Keratinocyte (primary cell): ENCODE data around the gene TRIM10. TPM values are rescaled to one million over a fixed set of nuclear protein-coding genes. Genes with fewer than 3 reads are reported as not detected.

Experiments used
- DNase-seq: peaks from one replicate; pipeline ENCODE4 v3.0.0-alpha.2; 2011; ENCODE audit warnings: low read depth, missing footprints, low spot score
- FAIRE-seq: peaks from 2 replicates; lab custom pipeline; 2011; peaks lifted over from hg19 to GRCh38; lab: Jason Lieb, UNC
- H2AFZ ChIP-seq: 2 replicates; pipeline ENCODE4 v1.6.0; 2012; ENCODE audit warnings: low read length, control low read depth, inconsistent platforms; ENCODE audit not compliant: control insufficient read depth
- H3K27ac ChIP-seq: 2 replicates; pipeline ENCODE4 v1.5.1; 2011; ENCODE audit warnings: low read length; ENCODE audit not compliant: control insufficient read depth, insufficient read depth
- H3K27me3 ChIP-seq: 3 replicates; pipeline ENCODE4 v1.6.0; 2011; ENCODE audit warnings: low read length; ENCODE audit not compliant: control insufficient read depth, insufficient read depth; ENCODE audit errors: extremely low read depth
- H3K36me3 ChIP-seq, 2 experiments: 2 replicates in 1 of 2; 3 replicates in 1 of 2; pipeline ENCODE4 v1.5.1; 2011; ENCODE audit warnings: low read length in 2 of 2, mild to moderate bottlenecking in 1 of 2; ENCODE audit not compliant: control insufficient read depth in 2 of 2, insufficient read depth in 2 of 2; ENCODE audit errors: extremely low read depth in 1 of 2
- H3K4me1 ChIP-seq: 3 replicates; pipeline ENCODE4 v1.5.1; 2011; ENCODE audit warnings: low read length; ENCODE audit not compliant: control insufficient read depth, insufficient read depth; ENCODE audit errors: extremely low read depth
- H3K4me2 ChIP-seq: 3 replicates; pipeline ENCODE4 v1.6.0; 2011; ENCODE audit warnings: low read depth, low read length; ENCODE audit not compliant: control insufficient read depth, insufficient read depth; ENCODE audit errors: extremely low read depth
- H3K4me3 ChIP-seq, 3 experiments: fragments of 200-600 bp in 1 of 3; sonication (generic) in 1 of 3; 2 replicates in 2 of 3; 3 replicates in 1 of 3; pipeline ENCODE4 v1.5.1; 2011 to 2016; ENCODE audit warnings: low read length in 3 of 3, mild to moderate bottlenecking in 3 of 3, control low read depth in 2 of 3, inconsistent platforms in 1 of 3, low read depth in 1 of 3, mixed read lengths in 1 of 3, mixed run types in 1 of 3, moderate library complexity in 1 of 3; ENCODE audit not compliant: control insufficient read depth in 2 of 3, insufficient read depth in 2 of 3; ENCODE audit errors: extremely low read depth in 1 of 3
- H3K79me2 ChIP-seq: 2 replicates; pipeline ENCODE4 v1.6.0; 2012; ENCODE audit warnings: low read length; ENCODE audit not compliant: control insufficient read depth, insufficient read depth
- H3K9ac ChIP-seq: 3 replicates; pipeline ENCODE4 v1.6.0; 2011; ENCODE audit warnings: low read length; ENCODE audit not compliant: control insufficient read depth, insufficient read depth; ENCODE audit errors: extremely low read depth
- H3K9me1 ChIP-seq: 3 replicates; pipeline ENCODE4 v1.6.0; 2011; ENCODE audit warnings: low read length; ENCODE audit not compliant: control insufficient read depth, insufficient read depth; ENCODE audit errors: extremely low read depth
- H3K9me3 ChIP-seq: 2 replicates; pipeline ENCODE4 v1.5.1; 2012; ENCODE audit warnings: low read depth, low read length; ENCODE audit not compliant: control insufficient read depth
- H4K20me1 ChIP-seq: 3 replicates; pipeline ENCODE4 v1.6.0; 2011; ENCODE audit warnings: low read length; ENCODE audit not compliant: control insufficient read depth, insufficient read depth; ENCODE audit errors: extremely low read depth
- EZH2 ChIP-seq: IDR thresholded peaks from one replicate; pipeline ENCODE4 v1.6.1; 2012; ENCODE audit warnings: inconsistent platforms, mild to moderate bottlenecking, low read length, moderate library complexity
- dilution Hi-C: fragments of 300-500 bp; cut with MboI; formaldehyde crosslinking; loops from one replicate; pipeline ENCODE4 v1.7.0; 2020; ENCODE audit warnings: low sequenced_read_pairs; ENCODE audit not compliant: extremely low pct_ligation_motif_present
- polyA minus RNA-seq, 3 experiments: library from RNA; depleted of rRNA, polyadenylated mRNA; stranded (reverse); fragments of >200 nt; gene quantifications; 1 replicate in 1 of 3; 2 replicates in 1 of 3; 3 replicates in 1 of 3; pipeline ENCODE4 v1.2.3, GENCODE V29; 2011
- polyA plus RNA-seq, 5 experiments: library from polyadenylated mRNA; depleted of rRNA in 3 of 5; stranded (reverse) in 3 of 5; stranded (forward) in 1 of 5; unstranded in 1 of 5; fragments of >200 nt; gene quantifications; 1 replicate in 1 of 5; 2 replicates in 3 of 5; 3 replicates in 1 of 5; pipeline versions ENCODE4 v1.2.1 to v1.2.3, GENCODE V29; 2011 to 2012; ENCODE audit warnings: missing spikeins in 2 of 5, low read depth in 1 of 5, low replicate concordance in 1 of 5
- TF ChIP-seq, protein P1 (sequence below), 3 experiments: IDR thresholded peaks in 1 of 3; conservative IDR thresholded peaks in 1 of 3; optimal IDR thresholded peaks in 1 of 3; 2 replicates in 2 of 3; 3 replicates in 1 of 3; pipeline versions ENCODE3 to v1.5.1; 2011; ENCODE audit warnings: low read length in 3 of 3, mild to moderate bottlenecking in 3 of 3, moderate library complexity in 2 of 3, control low read depth in 1 of 3, inconsistent platforms in 1 of 3; ENCODE audit not compliant: insufficient read depth in 2 of 3; ENCODE audit errors: extremely low read depth in 1 of 3

The TRIM10 gene, protein sequence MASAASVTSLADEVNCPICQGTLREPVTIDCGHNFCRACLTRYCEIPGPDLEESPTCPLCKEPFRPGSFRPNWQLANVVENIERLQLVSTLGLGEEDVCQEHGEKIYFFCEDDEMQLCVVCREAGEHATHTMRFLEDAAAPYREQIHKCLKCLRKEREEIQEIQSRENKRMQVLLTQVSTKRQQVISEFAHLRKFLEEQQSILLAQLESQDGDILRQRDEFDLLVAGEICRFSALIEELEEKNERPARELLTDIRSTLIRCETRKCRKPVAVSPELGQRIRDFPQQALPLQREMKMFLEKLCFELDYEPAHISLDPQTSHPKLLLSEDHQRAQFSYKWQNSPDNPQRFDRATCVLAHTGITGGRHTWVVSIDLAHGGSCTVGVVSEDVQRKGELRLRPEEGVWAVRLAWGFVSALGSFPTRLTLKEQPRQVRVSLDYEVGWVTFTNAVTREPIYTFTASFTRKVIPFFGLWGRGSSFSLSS
- polyA plus RNA-seq = not detected in 3 replicates
- not detected for polyA plus RNA-seq (2011; ENCODE audit: low read depth)
- not detected in 2 replicates for polyA plus RNA-seq (2011; cell fraction: cytosol; rRNA removed)
- not detected in 2 replicates for polyA plus RNA-seq (2011; cell fraction: nucleus; rRNA removed)
- polyA plus RNA-seq (2012; ENCODE audit: low replicate concordance) = not detected in 2 replicates
- polyA minus RNA-seq = not detected in 3 replicates
- polyA minus RNA-seq (2011; cell fraction: cytosol; rRNA and poly(A)+ RNA removed) = not detected
- not detected in 2 replicates for polyA minus RNA-seq (2011; cell fraction: nucleus; rRNA and poly(A)+ RNA removed)

- Histone ChIP-seq H3K9ac (no peak within 1 kb of the TSS), H3K27ac (no peak within 1 kb of the TSS), H2AFZ (no peak within 1 kb of the TSS), H4K20me1 (no peaks in the 10 kb centered on the region), H3K36me3 (no peaks in the 10 kb centered on the region), H3K27me3 (peaks cover 8% of the 10 kb centered on the region), H3K9me3 (no peaks in the 10 kb centered on the region), H3K4me1 (peaks cover 11% of the 10 kb centered on the region), H3K9me1 (no peaks in the 10 kb centered on the region), H3K79me2 (no peaks in the 10 kb centered on the region), H3K4me2 (no peak within 1 kb of the TSS), H3K4me3 (no peak within 1 kb of the TSS)
- TF ChIP-seq EZH2 = no peak
- TF ChIP-seq, protein P1, sequence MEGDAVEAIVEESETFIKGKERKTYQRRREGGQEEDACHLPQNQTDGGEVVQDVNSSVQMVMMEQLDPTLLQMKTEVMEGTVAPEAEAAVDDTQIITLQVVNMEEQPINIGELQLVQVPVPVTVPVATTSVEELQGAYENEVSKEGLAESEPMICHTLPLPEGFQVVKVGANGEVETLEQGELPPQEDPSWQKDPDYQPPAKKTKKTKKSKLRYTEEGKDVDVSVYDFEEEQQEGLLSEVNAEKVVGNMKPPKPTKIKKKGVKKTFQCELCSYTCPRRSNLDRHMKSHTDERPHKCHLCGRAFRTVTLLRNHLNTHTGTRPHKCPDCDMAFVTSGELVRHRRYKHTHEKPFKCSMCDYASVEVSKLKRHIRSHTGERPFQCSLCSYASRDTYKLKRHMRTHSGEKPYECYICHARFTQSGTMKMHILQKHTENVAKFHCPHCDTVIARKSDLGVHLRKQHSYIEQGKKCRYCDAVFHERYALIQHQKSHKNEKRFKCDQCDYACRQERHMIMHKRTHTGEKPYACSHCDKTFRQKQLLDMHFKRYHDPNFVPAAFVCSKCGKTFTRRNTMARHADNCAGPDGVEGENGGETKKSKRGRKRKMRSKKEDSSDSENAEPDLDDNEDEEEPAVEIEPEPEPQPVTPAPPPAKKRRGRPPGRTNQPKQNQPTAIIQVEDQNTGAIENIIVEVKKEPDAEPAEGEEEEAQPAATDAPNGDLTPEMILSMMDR (optimal IDR thresholded peaks at IDR 0.05 in 1 of 3, IDR thresholded peaks at IDR 0.05 in 1 of 3, conservative IDR thresholded peaks at IDR 0.05 in 1 of 3; ENCODE audit: extremely low read depth in 1 of 3, insufficient read depth in 2 of 3, low read length in 3 of 3) = no peak
- dilution Hi-C loops = no loop called here
- FAIRE-seq (no peak), DNase-seq (no peak)
Measured at GRCh38 chr6:30160785-30161531, at the start of gene TRIM10. TRIM10 (minus strand) TSS chr6:30161211; CDS start chr6:30160858, 353 bp downstream.

GRCh38 chr6:30207619-30208295, 46.7 kb upstream of the TRIM10 start:
- H3K79me2 ChIP-seq = peaks cover 85% of the 10 kb centered on the region
- H3K36me3 ChIP-seq = peaks cover 0 to 4% of the 10 kb centered on the region in 2 experiments
- peak overlapping the region; percentile 19 for H3K27ac ChIP-seq
- H3K4me2 ChIP-seq = peak overlapping the region; percentile 76
- no peaks in the 10 kb centered on the region for H3K27me3 ChIP-seq
- TF ChIP-seq, protein P1 (optimal IDR thresholded peaks at IDR 0.05 in 1 of 3, IDR thresholded peaks at IDR 0.05 in 1 of 3, conservative IDR thresholded peaks at IDR 0.05 in 1 of 3; ENCODE audit: extremely low read depth in 1 of 3, insufficient read depth in 2 of 3, low read length in 3 of 3) = no peak
- no peak for TF ChIP-seq EZH2
- DNase-seq (no peak), FAIRE-seq (peak; percentile 81)
- peak overlapping the region in 2 of 3 experiments; percentile 28 to 30 for H3K4me3 ChIP-seq
- H3K4me1 ChIP-seq = peaks cover 45% of the 10 kb centered on the region
- H4K20me1 ChIP-seq = peaks cover 3% of the 10 kb centered on the region
- H3K9me3 ChIP-seq = no peaks in the 10 kb centered on the region
- H2AFZ ChIP-seq = no peak overlapping the region
- dilution Hi-C loops = no loop called here
- H3K9me1 ChIP-seq = no peaks in the 10 kb centered on the region
- H3K9ac ChIP-seq = peak overlapping the region; percentile 24
